Measurements from ENCODE around the gene MPZL2.

DNA sequence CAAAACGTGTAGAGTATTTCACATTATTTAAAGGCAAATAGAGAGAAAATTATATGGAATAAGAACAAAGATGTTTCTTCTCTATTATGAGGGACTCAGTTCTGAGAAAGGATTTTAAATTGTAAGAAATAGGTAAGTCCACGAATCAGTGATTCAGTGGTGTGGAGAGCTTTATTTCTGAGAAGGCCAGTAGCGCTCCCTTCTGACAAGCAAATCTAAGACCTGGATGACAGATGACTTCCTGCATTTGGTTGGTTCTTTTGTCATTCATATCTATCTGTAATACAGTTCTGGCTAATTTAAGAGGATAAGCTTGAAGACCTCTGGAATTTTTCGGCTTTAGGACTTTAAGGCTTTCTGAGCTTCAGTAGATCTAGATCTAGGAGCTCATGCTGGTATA is 47.4 kb upstream of the MPZL2 start:
- TF ChIP-seq YY1 (IDR thresholded peaks at IDR 0.05; ENCODE audit: insufficient read depth, insufficient read length) = no peak
- TF ChIP-seq ZNF274 (IDR thresholded peaks at IDR 0.05; ENCODE audit: low read depth, low read length) = no peak
- TF ChIP-seq SUZ12 (IDR thresholded peaks at IDR 0.05; ENCODE audit: extremely low read depth, insufficient read depth, insufficient read length) = no peak
